HG03521 (cell line): ENCODE measurements around the gene WDR75.
A peak's percentile ranks its signal among the peaks of the same experiment; 100 is the strongest.
"Not testable (repeated sequence)": the region's sequence is repeated elsewhere in the genome, so short reads cannot be mapped to it uniquely, and the experiment has no call there.

Experiments
- ATAC-seq: cut with Tn5 transposase; IDR thresholded peaks from one replicate; pipeline ENCODE4 v1.9.1; 2021; ENCODE audit warnings: mild to moderate bottlenecking, moderate library complexity; ENCODE audit not compliant: unreplicated experiment

Gene WDR75

GRCh38 chr2:189440947-189441708 is at the start of gene WDR75:
Gene WDR75 (plus strand): TSS chr2:189441474. CDS start chr2:189441493, 19 bp downstream.
- ATAC-seq, result peak; percentile 86

DNA sequence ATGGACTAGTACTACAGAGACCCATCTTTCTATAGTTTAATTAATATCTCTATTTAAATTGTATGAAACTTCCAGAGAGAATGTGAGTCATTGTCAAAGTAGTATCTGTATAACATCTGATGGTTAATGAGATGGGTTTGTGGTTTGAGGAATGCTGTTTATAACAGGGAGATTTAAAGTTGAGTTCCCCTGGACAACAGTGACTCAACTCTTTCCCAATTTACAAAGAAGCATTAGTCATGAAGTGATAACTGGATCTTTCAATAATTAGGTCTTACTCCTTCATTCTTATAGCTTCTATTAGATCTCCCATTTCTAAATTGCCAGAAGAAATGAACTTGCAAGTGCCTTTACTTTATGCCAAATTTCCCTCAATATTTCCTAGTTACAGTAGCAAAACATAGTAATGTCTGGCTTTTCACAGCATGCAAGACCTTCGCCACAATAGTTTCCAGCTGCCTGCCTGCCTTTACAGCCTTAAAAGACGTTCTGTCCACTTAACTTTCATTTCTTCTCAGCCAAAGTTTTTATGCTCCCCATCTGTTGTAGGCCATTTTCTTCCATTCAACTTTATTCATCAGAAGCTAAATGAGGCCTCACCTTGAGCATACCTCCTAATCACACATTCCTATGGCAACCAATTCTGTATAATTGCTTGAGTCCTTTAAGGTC is 47.7 kb upstream of the WDR75 start:
- ATAC-seq, result no peak

GRCh38 chr2:189394525-189394924 is 46.7 kb upstream of the WDR75 start:
- no peak for ATAC-seq

- no peak for ATAC-seq
Measured at GRCh38 chr2:189402932-189403331, 38.3 kb upstream of the WDR75 start.

DNA sequence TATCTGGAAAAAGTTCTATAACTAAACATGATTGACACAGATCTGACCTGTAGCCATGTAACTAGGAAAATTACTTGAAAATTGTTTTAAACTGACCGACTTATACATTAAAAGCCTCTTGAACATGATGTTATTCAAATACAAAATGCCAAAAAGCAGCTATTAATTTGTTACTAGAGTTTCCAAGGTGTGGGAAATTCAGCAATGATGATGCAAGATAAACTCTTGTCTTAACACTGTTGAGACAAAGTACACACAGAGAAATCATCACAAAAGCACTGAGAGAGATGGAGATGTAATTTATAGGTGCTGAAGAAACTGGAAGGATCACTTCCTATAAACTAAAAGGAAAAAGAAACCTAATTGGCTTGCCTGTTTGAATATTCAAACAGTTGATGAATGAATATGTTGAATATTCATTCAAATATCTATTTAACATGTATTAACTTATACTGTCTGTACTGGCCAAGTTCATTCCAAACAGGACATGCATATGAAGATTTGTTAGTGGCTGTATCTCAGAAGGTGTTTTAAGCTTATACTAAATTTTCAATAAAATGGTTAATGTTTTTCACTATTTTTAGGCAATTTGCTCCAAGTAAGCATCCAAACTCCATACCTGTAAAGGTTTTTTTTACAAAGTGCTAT is 34.6 kb upstream of the WDR75 start:
- no peak for ATAC-seq

DNA sequence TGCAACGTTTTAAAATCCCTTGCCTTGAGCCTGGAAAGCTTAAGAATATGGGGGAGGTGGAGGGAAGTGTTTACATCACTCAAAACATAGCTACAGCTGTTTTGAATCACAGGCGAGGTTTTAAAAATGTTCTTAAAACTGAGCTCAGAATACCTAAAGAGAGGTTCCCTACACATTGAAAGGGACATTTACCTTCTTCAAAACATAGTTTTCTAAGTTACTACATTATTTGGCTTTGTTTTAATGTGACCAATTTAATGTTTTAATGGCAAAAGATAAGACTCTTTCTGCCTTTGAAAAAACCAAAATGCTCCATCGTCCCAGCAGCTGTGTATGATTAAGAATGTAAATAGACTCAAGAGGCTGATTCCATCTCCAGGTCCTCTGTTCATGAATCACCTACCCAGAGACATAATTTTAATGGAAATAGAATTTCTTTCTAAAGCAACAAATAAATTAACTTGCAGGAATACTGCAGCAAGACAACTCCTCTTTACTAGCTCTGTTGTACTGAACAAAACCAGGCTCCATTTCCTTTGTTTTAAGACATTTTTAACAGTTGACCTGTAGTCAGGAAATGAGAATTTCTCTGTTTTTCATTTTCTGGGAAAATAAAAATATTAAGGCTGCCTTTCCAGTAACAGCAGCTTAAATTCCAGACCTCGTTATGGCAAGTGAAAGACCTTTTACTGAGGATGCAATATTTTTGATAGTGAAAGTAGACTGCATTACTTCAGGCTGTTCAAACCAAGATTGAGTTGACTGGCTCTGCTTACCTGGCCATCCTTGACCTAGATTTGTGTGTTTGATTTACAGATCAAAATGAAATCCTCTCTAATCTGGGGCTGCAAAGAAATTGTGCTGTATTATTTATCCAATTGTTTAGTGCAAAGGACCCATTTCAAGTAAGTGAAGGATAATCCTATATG is 33.7 kb upstream of the WDR75 start:
- ATAC-seq, result no peak

- ATAC-seq, result no peak
Measured at GRCh38 chr2:189408294-189408693, 33.0 kb upstream of the WDR75 start.

DNA sequence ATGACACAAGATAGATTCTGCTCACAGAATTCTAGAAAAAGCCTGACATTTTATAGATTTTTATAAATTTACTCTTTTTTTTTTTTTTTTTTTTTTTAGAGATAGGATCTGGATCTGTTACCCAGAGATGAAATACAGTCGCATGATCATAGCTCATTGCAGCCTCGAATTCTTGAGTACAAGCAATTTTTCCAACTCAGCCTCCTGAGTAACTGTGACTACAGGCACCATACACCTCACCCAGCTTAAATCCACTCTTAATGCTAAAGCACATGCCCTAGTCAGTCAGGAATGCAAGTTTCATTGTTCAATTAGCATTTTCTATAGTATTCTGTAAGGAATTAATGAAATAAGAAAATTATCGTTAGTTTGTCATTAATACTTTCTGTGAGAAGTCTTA is 32.1 kb upstream of the WDR75 start:
- ATAC-seq, result no peak

DNA sequence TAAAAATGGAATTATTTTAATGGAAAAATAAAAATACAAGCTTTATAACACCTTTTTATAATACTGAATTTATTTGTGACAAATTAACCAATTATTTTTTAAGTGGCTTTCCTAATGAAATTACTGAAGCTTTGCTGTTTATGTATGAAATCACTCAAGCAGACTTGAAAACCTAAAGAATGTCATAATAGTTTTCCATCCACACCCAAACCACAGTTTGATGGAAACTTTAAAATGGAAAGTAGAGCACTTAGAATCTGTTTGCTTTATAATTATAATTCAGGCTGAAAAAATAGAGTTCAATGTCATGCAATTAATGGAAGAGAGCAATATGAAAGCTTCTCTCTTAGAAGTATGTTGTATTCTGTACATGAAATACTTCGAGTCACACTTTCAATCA is 31.6 kb upstream of the WDR75 start:
- no peak for ATAC-seq

- no peak for ATAC-seq
Measured at GRCh38 chr2:189411860-189412259, 29.4 kb upstream of the WDR75 start.

DNA sequence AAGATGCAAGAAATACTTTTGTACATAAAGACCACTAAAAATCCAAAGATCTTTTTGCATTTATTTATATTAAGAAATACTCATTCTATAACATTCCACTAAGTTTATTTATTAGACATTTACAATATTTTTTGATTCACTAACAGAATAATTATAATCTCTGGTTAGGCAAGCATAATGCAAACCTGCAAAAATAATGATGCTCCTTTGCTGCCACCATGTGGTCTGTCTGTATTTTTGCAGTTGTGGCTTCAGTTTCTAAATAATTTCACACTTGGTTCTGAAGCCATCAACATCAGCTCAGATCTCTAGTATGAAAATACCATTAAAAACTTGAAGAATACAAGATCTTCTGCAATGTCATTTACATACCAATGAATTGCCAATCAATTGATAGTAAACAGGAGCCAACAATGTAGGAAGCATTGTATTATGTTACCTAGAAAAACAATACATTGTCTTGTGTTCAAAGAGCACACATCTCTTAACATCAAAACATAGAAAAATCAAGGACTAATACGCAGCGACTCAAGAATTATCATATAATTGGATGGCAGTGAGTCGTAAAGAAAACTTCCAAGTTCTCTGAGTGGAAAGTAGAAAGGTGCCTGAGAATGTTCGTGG is 28.8 kb upstream of the WDR75 start:
- ATAC-seq, result peak; percentile 61

- no peak for ATAC-seq
Measured at GRCh38 chr2:189413249-189413648, 28.0 kb upstream of the WDR75 start.

GRCh38 chr2:189421644-189422043 is 19.6 kb upstream of the WDR75 start:
- no peak for ATAC-seq

- ATAC-seq, result no peak
Measured at GRCh38 chr2:189424961-189425360, 16.3 kb upstream of the WDR75 start.

- ATAC-seq, result no peak
Measured at GRCh38 chr2:189425676-189426075, 15.6 kb upstream of the WDR75 start.

GRCh38 chr2:189426886-189427285 is 14.4 kb upstream of the WDR75 start:
- no peak for ATAC-seq

DNA sequence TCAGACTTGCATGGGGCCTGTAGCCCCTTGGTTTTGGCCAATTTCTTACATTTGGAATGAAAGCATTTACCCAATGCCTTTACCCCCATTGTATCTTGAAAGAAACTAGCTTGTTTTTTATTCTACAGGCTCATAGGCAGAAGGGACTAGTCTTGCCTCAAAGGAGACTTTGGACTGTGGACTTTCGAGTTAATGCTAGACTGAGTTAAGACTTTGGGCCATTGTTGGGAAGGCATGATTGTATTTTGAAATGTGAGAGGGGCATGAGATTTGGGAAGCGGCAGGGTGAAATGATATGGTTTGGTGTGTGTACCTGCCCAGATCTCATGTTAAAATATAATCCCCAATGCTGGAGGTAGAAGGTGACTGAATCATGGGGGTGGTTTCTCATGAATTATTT is 13.4 kb upstream of the WDR75 start:
- no peak for ATAC-seq

- ATAC-seq, result not testable (repeated sequence)
Measured at GRCh38 chr2:189430448-189430847, 10.8 kb upstream of the WDR75 start.

DNA sequence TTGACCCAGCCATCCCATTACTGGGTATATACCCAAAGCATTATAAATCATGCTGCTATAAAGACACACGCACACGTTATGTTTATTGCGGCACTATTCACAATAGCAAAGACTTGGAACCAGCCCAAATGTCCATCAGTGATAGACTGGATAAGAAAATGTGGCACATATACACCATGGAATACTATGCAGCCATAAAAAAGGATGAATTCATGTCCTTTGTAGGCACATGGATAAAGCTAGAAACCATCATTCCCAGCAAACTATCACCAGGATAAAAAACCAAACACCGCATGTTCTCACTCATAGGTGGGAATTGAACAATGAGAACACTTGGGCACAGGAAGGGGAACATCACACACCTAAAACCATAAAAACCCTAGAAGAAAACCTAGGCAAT is 5.5 kb upstream of the WDR75 start:
- ATAC-seq, result not testable (repeated sequence)

GRCh38 chr2:189437926-189438325 is 3.3 kb upstream of the WDR75 start:
- ATAC-seq, result no peak
